Lower leg skin (tissue), 3 donors: ENCODE results near the gene STK25.

Source experiments
- CTCF ChIP-seq, 3 donors: fragments of 450-650 bp; IDR thresholded peaks; one replicate each; pipeline ENCODE4 v1.5.1; 2016; ENCODE audit warnings: antibody characterized with exemption in 3 of 3, mild to moderate bottlenecking in 3 of 3, moderate library complexity in 2 of 3
- POLR2A ChIP-seq, 2 donors: fragments of 450-650 bp; IDR thresholded peaks; one replicate each; pipeline ENCODE4 v1.6.1; 2016 to 2017; ENCODE audit warnings: antibody characterized with exemption in 2 of 2, mild to moderate bottlenecking in 1 of 2, moderate library complexity in 1 of 2

- TF ChIP-seq POLR2A (IDR thresholded peaks at IDR 0.05) (no peak), CTCF (IDR thresholded peaks at IDR 0.05) (no peak)
Measured at GRCh38 chr2:241532168-241532567, 23.8 kb upstream of the STK25 start.
